ENCODE measurements around the gene ZNF791.
"Not testable (repeated sequence)": the region's sequence is repeated elsewhere in the genome, so short reads cannot be mapped to it uniquely, and the experiment has no call there.

ZNF791 gene

DNA sequence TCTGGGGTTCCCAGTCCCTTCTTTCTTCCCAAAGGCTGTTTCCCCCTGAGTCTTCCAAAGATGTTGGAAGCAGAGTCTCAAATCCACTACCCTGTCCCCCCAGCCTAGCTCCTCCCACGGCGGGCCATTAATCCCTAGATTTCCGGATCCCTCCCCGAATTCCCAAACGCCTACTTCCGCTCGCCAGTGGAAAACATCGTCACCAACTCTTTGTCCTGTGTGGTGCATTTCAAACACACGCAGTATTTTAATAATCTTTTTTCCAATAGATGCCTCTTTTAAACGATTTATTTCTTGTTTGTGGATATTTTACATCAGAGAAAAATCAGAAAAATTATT, 610 bp downstream of the ZNF791 start:
- Histone ChIP-seq H3K36me3 (ENCODE audit: control insufficient read depth, low read length) (no peaks in the 10 kb centered on the region), H3K4me2 (ENCODE audit: low read length) (peak overlapping the region; percentile 88), H3K27ac (ENCODE audit: low read depth, low read length) (no peak overlapping the region), H3K79me2 (ENCODE audit: control insufficient read depth, low read length) (peaks cover 25% of the 10 kb centered on the region), H4K20me1 (ENCODE audit: control insufficient read depth, insufficient read depth, low read depth, low read length) (peaks cover 14% of the 10 kb centered on the region), H3F3A (ENCODE audit: control insufficient read depth, insufficient read depth) (peaks cover 15% of the 10 kb centered on the region), H3K27me3 (ENCODE audit: control insufficient read depth, low read length) (peaks cover 16% of the 10 kb centered on the region), H3K4me1 (ENCODE audit: control insufficient read depth, low read length) (peaks cover 42% of the 10 kb centered on the region), H3K9me3 (ENCODE audit: control insufficient read depth, insufficient read depth, low read length) (no peaks in the 10 kb centered on the region), H3K4me3 (ENCODE audit: low read length) (peak overlapping the region; percentile 88), H3K9me2 (replicated peaks; ENCODE audit: control insufficient read depth, low read length) (no peaks in the 10 kb centered on the region)
- TF ChIP-seq, protein P1, sequence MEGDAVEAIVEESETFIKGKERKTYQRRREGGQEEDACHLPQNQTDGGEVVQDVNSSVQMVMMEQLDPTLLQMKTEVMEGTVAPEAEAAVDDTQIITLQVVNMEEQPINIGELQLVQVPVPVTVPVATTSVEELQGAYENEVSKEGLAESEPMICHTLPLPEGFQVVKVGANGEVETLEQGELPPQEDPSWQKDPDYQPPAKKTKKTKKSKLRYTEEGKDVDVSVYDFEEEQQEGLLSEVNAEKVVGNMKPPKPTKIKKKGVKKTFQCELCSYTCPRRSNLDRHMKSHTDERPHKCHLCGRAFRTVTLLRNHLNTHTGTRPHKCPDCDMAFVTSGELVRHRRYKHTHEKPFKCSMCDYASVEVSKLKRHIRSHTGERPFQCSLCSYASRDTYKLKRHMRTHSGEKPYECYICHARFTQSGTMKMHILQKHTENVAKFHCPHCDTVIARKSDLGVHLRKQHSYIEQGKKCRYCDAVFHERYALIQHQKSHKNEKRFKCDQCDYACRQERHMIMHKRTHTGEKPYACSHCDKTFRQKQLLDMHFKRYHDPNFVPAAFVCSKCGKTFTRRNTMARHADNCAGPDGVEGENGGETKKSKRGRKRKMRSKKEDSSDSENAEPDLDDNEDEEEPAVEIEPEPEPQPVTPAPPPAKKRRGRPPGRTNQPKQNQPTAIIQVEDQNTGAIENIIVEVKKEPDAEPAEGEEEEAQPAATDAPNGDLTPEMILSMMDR (IDR thresholded peaks at IDR 0.05; ENCODE audit: low read depth, low read length, poor library complexity, severe bottlenecking) = no peak
- TF ChIP-seq EZH2phosphoT487 (IDR thresholded peaks at IDR 0.05; ENCODE audit: borderline replicate concordance, low read length) = no peak

DNA sequence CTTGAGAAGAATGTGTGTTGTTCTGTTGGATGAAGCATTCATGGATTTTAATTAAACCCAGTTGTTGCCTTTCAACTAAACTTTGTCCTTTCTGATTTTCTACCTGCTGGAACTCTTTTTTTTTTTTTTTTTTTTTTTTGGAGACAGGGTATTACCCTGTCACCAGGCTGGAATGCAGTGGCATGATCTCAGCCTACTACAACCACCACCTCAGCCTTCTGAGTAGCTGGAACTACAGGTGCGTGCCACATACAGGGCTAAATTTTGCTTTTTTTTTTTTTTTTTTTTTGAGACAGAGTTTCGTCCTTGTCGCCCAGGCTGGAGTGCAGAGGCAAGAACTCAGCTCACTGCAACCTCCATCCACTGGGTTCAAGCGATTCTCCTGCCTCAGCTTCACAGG, 6.9 kb downstream of the ZNF791 start:
- H3K9me2 ChIP-seq (replicated peaks; ENCODE audit: control insufficient read depth, low read length) = no peaks in the 10 kb centered on the region
- peaks cover 13% of the 10 kb centered on the region; the same call in 1 of the 2 replicates for H4K20me1 ChIP-seq (ENCODE audit: control insufficient read depth, insufficient read depth, low read depth, low read length)
- no peak overlapping the region for H3K27ac ChIP-seq (ENCODE audit: low read depth, low read length)
- no peaks in the 10 kb centered on the region for H3K36me3 ChIP-seq (ENCODE audit: control insufficient read depth, low read length)
- H3K4me1 ChIP-seq (ENCODE audit: control insufficient read depth, low read length) = peaks cover 42% of the 10 kb centered on the region
- H3K4me2 ChIP-seq (ENCODE audit: low read length) = no peak overlapping the region
- peaks cover 42% of the 10 kb centered on the region for H3K79me2 ChIP-seq (ENCODE audit: control insufficient read depth, low read length)
- peaks cover 4% of the 10 kb centered on the region for H3F3A ChIP-seq (ENCODE audit: control insufficient read depth, insufficient read depth)
- peaks cover 12% of the 10 kb centered on the region for H3K27me3 ChIP-seq (ENCODE audit: control insufficient read depth, low read length)
- H3K4me3 ChIP-seq (ENCODE audit: low read length) = no peak overlapping the region
- no peaks in the 10 kb centered on the region for H3K9me3 ChIP-seq (ENCODE audit: control insufficient read depth, insufficient read depth, low read length)
- TF ChIP-seq EZH2phosphoT487 (IDR thresholded peaks at IDR 0.05; ENCODE audit: borderline replicate concordance, low read length) = no peak
- TF ChIP-seq, protein P1 (IDR thresholded peaks at IDR 0.05; ENCODE audit: low read depth, low read length, poor library complexity, severe bottlenecking) = no peak

DNA sequence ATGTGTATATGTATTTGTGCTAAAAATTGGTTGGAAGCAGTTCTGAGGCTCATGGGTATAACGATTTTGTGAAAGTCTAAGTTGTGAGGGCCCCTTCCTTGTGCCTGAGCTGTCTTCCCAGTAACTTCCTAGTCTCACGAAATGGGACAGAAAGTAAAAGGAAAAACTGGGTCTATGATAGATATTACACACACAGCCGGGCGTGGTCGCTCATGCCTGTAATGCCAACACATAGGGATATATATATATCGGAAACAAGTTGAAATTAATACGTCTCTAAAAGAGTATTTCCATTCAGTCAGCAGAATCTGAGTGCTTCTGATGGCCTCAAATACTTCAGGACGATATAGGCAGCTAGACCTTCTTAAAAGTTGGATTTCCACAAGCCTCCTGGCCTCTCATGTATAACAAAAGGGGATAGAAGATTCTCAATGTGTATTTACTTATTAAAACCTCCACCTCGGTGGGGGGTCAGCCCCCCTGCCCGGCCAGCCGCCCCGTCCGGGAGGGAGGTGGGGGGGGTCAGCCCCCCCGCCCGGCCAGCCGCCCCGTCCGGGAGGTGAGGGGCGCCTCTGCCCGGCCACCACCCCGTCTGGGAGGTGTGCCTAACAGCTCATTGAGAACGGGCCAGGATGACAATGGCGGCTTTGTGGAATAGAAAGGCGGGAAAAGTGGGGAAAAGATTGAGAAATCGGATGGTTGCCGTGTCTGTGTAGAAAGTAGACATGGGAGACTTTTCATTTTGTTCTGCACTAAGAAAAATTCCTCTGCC, 10.7 kb downstream of the ZNF791 start:
- not testable (repeated sequence) for H3K9me2 ChIP-seq (replicated peaks; ENCODE audit: control insufficient read depth, low read length); H3K4me2 ChIP-seq (ENCODE audit: low read length); H3K36me3 ChIP-seq (ENCODE audit: control insufficient read depth, low read length); H3K4me3 ChIP-seq (ENCODE audit: low read length); H3K27ac ChIP-seq (ENCODE audit: low read depth, low read length); H3K9me3 ChIP-seq (ENCODE audit: control insufficient read depth, insufficient read depth, low read length); H3F3A ChIP-seq (ENCODE audit: control insufficient read depth, insufficient read depth); H3K27me3 ChIP-seq (ENCODE audit: control insufficient read depth, low read length); H4K20me1 ChIP-seq (ENCODE audit: control insufficient read depth, insufficient read depth, low read depth, low read length)
- H3K79me2 ChIP-seq (ENCODE audit: control insufficient read depth, low read length) = peaks cover 28% of the 10 kb centered on the region
- H3K4me1 ChIP-seq (ENCODE audit: control insufficient read depth, low read length) = peaks cover 12% of the 10 kb centered on the region

DNA sequence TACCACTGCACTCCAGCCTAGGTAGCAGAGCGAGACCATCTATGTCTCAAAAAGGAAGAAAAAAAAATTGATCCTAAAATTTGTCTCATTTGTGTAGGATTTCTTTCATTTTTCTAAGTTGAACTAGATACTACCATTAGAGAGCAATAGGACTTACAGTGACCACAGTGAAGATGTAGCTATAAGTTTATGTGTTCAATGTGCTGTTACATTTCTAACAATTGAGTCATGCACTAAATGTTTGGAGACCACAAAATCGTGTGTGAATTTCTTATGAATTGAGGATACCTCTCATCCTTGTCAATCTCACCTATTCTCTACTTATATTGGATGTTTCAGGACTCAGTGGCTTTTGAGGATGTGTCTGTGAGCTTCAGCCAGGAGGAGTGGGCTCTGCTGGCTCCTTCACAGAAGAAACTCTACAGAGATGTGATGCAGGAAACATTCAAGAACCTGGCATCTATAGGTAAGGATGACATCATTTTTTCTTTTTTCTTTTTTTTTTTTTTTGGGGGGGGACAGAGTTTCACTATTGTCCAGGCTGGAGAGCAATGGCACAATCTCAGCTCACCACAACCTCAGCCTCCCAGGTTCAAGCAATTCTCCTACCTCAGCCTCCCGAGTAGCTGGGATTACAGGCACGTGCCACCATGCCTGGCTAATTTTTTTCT, 12.8 kb downstream of the ZNF791 start:
- peaks cover 8% of the 10 kb centered on the region; the same call in 1 of the 2 replicates for H3K9me3 ChIP-seq (ENCODE audit: control insufficient read depth, insufficient read depth, low read length)
- H3K36me3 ChIP-seq (ENCODE audit: control insufficient read depth, low read length) = peaks cover 21% of the 10 kb centered on the region
- no peaks in the 10 kb centered on the region for H3F3A ChIP-seq (ENCODE audit: control insufficient read depth, insufficient read depth)
- TF ChIP-seq, protein P1 (IDR thresholded peaks at IDR 0.05; ENCODE audit: low read depth, low read length, poor library complexity, severe bottlenecking) = no peak
- no peak for TF ChIP-seq EZH2phosphoT487 (IDR thresholded peaks at IDR 0.05; ENCODE audit: borderline replicate concordance, low read length)
- 0 out of 2 replicates have a peak, but pooled peaks cover 3% of the 10 kb centered on the region for H4K20me1 ChIP-seq (ENCODE audit: control insufficient read depth, insufficient read depth, low read depth, low read length)
- H3K27me3 ChIP-seq (ENCODE audit: control insufficient read depth, low read length) = no peaks in the 10 kb centered on the region
- H3K9me2 ChIP-seq (replicated peaks; ENCODE audit: control insufficient read depth, low read length) = no peaks in the 10 kb centered on the region
- no peak overlapping the region for H3K4me2 ChIP-seq (ENCODE audit: low read length)
- H3K4me3 ChIP-seq (ENCODE audit: low read length) = no peak overlapping the region
- peaks cover 8% of the 10 kb centered on the region for H3K4me1 ChIP-seq (ENCODE audit: control insufficient read depth, low read length)
- no peak overlapping the region for H3K27ac ChIP-seq (ENCODE audit: low read depth, low read length)
- H3K79me2 ChIP-seq (ENCODE audit: control insufficient read depth, low read length) = peaks cover 16% of the 10 kb centered on the region

All from DOHH2 (cell line).